NCI-H1930 (cell line): ENCODE data around the gene LRGUK.
"Not testable (repeated sequence)": the region's sequence is repeated elsewhere in the genome, so short reads cannot be mapped to it uniquely, and the experiment has no call there.

Experiments
- DNase-seq, 2 experiments: peaks; one replicate each; lab custom pipeline; 2025; lab: John Stamatoyannopoulos, UW

The LRGUK gene

GRCh38 chr7:134246761-134247160 lies 119.6 kb downstream of the LRGUK start:
- DNase-seq: no peak

DNA sequence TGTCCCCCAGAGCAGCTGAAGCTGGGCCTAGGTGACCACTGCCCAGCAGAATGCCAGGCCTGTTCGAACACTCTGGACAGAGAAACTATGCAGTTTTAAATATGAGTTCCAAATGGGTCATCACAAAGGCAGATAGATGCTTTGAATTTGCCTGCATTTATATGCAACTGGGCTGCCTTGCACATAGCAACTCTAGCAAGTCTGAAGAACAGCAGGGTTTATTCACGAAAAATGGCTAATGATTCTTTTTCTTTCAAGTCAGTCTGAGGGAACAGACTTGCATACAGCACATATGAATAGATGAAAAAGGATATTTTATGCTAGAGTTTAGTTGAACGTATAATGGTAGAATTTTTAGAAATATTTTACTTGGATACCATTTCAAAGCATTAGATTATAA lies 121.1 kb downstream of the LRGUK start:
- no peak for DNase-seq

DNA sequence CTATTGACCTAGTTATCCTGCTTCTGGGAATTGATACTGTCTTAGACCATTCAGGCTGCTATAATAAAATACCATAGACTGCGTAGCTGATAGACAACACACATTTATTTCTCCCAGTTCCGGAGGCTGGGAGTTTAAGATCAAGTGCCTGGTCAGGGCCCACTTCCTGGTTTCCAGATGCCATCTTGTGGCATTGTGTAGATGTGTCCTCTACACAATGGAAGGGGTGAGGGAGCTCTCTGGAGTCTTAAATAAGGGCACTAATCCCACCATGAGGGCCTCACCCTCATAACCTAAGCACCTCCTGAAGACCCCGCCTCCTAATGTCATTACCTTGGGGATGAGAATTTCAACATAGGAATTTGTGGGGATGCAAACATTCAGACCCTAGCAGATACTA lies 127.2 kb downstream of the LRGUK start:
- no peak for DNase-seq

DNA sequence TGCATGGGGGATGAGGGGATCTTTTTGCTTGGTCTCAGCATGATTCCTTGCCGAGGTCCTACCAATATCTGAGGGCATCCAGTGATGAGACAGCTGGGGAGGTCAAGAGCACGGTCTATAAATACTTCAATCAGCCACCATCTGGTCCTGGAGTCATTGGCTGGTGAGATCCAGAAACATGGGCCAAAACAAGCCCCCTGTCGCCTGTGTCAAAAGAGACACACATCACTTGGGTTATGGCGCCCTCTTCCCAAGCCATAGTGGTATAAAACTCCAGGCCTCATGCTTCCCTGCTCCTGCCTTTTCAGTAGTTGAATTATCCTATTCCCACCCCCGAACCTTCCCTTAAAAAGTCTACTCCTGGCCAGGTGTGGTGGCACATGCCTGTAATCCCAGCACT lies 128.7 kb downstream of the LRGUK start:
- DNase-seq: no peak

- DNase-seq: no peak
Measured at GRCh38 chr7:134262322-134262721, 135.2 kb downstream of the LRGUK start.

DNA sequence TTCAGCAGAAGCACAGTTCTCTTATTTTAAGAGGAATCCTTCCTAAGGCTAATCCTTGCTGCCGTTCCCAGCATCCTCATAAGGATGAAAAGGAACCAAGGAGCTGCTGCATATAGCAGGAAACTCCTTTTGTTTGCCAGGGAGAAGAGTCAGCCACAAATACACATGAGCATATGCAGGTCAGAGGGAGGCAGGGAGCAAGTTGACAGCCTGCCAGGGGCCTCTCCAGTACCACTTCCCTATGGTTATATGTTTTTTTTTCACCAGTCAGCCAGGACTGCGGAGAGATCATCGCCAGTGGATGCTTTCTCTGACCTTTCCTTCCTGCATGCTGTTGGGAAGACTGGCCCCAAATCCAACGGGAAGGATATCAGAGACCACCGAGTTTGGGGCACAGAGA lies 149.8 kb downstream of the LRGUK start:
- DNase-seq: no peak

GRCh38 chr7:134278502-134279153 lies 151.5 kb downstream of the LRGUK start:
- DNase-seq: no peak

DNA sequence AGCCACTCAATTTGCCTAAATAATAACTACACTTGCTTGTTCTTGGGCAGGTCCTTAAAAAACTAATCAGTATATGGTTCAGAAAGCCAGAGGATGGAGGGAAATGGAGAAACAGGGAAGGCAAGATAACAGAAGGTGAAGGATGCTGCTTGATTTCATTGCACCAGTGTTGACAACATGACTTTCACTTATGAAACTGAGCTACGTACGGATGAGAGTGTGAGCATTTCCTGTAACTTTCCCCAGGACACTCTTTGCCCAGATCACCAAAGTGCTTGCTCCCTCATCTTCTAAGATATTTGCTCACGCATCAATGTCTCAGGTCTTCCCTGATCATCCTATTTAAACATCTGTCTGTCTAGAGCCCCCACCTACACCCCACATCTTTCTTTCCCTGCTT lies 152.2 kb downstream of the LRGUK start:
- no peak for DNase-seq

- DNase-seq: no peak
Measured at GRCh38 chr7:134279898-134280297, 152.8 kb downstream of the LRGUK start.

- no peak for DNase-seq
Measured at GRCh38 chr7:134280508-134280907, 153.4 kb downstream of the LRGUK start.

- no peak for DNase-seq
Measured at GRCh38 chr7:134284011-134284410, 156.9 kb downstream of the LRGUK start.

DNA sequence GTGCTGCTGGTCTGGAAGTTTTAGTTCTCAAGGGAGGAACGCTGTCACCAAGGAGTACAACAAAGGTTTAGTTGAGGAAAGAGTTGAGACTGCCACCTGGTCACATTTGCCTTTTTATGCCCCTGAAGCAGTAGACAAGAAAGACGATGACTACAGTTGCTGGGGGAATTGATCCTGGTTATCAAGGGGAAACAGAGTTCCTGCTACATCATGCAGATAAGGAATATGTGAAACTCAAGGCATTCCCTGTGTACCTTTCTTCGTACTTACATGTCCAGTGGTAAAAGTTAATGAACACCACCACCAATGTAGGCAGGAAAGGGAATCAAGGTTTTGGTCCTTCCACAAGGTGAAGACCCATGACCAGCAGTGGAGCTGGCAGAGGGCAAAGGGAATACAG lies 157.8 kb downstream of the LRGUK start:
- no peak for DNase-seq

GRCh38 chr7:134287916-134288659 lies 160.9 kb downstream of the LRGUK start:
- DNase-seq: no peak

DNA sequence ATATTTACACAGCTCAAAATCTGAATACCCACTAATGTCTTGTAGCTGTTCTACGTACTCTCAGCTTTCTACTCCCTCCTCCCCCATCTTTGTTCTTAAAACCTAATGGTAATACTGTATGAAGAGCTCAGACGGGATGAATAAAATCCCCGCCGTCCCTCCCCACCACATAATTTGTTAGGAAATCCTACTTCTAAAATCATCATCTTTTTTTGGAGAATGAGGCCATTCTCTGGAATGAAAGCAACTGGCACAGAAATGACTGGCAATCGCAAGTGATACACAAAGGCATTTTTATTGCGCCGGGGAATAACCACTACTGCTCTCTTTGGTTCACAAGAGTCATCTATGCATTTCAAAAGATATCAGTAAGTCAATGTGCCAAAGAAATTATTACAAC lies 162.3 kb downstream of the LRGUK start:
- DNase-seq: no peak

DNA sequence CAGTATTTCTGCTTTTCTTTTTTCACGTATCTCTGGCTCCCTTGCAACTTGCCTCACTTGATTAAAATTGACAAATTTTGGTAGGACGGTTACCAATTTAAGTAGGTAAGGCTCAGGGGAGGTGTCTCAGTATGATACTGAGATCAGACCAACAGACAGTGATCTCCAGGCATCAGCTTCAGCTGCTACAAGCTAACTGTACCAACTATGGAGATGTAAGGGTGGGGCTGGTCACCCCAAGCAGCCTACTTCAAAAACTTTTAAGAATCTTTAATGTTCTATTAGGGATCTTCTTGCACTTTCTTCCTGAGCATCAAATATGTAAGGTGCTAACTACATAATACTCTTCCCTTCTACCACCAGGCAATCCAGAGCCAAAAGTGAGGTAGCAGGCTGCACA lies 162.7 kb downstream of the LRGUK start:
- no peak for DNase-seq

DNA sequence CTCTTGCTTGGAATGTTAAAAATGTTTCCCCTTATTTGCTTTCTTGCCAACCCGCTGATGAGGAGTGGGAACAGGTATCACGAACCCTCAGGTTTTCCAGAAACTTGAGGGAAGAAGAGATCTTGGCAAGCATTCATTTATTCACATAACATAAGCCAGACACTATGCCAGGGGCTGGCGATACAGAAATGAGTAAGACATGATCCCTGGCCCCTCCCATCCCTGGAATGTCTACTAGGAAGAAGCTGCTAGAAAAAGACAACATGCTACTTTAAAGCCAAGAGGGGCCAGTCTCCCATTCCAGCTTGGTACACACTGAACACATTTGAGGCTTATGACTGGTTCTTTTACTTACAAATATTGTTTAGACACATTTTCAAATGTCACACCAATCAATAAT lies 163.1 kb downstream of the LRGUK start:
- no peak for DNase-seq

DNA sequence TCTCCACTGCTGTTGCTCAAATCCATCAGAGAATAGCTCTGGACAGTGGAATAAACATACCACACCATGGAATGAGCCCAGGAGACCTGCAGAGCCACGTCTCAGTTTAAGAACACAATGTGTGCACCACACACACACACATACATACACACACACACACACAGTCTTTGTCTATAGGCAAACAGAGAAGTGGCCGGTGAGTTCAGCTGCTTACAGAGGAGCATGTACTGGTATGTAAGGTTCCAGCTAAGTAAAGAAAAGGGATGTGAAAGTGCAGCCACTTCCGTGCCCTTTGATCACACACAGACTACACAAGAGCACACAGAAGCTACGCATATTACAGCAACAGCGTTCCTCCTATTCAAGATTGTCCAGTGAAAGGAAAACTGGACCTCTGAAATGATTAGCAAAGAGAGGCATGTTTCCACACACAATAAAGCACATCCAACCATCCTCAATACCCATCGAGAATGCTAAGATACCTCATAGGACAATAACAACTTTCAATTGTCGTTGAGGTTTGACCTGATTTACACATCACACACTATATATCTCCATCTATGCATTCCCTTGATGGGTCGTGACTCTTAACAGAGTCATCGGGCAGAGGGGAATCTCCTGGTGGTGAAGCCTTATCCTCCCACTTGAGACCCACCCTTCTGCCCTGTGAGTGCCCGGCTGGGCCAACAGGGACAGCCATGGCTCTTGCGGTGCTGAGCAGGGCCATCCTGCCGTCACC lies 166.0 kb downstream of the LRGUK start:
- no peak for DNase-seq

DNA sequence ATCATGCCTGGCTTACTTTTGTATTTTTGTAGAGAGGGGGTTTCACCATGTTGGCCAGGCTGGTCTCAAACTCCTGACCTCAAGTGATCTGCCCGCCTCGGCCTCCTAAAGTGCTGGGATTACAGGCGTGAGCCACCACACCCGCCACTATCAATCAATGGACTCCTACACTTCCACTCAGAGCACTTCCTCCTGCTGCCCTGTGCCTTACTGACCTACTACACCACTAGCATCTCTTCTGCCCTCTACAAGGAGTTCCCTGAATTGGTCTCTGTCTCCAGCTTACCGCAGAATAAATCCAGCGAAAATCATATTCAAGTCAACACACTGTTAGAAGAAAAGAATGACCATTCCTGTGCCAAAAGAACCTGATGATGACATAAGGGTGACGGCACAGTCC lies 168.8 kb downstream of the LRGUK start:
- DNase-seq: not testable (repeated sequence)

- no peak for DNase-seq
Measured at GRCh38 chr7:134297489-134297888, 170.3 kb downstream of the LRGUK start.

DNA sequence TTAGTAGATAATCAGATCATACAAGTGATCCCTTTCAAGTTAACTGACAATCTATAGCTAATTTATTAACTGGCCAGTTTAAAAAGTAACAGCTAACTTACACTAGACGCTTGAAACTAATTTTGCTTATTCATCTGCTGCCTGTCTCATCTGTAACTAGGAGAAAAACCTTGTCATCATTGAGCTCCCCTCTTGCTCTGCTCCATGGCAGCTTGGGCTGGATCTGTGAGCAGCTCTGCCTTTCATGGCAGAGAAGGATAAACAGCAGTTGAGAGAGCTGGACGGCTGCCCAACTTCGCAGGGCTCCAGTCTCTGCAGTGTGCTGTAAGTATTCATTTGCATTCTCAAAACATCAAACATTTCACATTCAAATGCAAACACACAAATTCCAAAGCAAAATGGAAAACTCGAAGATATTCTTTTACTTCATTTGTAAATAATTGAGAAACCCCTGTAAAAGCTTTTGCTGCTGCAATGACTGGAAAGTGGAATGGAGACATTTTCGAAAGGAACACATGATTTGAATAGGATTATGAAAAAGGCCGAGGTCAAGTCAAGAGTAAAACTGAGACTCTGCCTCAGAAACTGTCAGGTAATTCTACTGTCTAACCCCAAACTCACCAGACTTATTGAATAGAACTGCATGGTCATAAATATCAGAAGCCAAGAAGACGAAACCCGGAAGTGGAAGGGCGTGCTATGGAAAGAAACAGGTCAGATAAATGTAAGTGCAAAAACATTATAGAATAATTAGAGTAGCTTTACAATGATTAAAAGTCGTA lies 172.0 kb downstream of the LRGUK start:
- no peak for DNase-seq

DNA sequence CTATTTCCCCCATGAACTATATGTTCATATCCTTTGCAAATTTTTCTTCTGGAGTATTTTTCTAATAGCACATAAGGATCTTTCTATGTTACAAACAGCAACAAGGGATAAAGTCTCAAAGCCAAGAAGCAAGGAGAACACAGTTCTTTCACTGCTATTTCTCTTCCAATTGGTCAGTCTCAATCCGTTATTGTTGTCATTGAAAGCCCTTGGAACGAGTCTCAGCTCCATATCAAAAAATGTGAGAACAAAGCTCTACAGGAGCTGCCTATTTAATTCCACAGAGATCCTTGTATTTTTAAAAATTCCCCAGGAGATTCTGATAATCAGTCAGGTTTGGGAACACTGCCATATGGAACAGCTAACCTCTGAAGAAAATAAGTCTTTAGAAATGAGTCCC lies 173.8 kb downstream of the LRGUK start:
- DNase-seq: no peak

- DNase-seq: no peak
Measured at GRCh38 chr7:134301592-134301991, 174.5 kb downstream of the LRGUK start.
